ENCODE data around the gene UPK1A.

Gene UPK1A

DNA sequence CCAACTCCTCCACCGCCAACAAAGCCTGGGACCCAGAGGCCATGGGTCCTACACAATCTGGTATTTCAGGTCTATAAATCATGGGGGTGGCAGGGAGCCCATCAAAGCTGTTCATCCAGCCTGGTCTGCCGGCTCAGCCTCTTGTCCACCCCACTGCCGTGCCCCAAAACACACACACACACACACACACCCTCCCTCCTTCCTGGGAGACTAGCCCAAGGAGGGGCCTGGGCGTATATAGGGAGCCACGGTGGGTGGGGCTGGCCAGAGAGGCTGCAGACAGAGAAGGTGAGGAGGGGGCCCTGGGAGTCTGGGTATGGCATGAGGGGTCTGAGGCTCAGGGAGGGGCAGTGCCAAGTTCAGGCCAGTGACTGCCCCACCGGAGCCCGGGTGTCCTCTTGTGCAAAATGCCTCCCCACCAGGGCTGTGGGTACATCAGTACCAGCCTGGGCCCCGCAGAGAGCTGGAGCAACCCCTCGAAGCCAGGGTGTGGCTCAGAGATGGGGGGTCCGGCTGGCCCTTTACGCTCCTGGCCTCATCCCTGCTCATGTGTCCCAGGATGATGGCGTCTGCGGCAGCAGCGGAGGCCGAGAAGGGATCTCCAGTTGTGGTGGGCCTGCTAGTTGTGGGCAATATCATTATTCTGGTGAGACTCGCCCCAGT is at the start of gene UPK1A:
UPK1A (plus strand) TSS at position 267 of the 663 bp plus-strand sequence; CDS start at position 563, 296 bp downstream.
- Histone ChIP-seq H3K4me1 (ENCODE audit: control insufficient read depth in 1 of 2, insufficient read depth in 2 of 2, low read length in 2 of 2) (no peaks in the 10 kb centered on the region), H3K36me3 (ENCODE audit: control insufficient read depth in 1 of 2, insufficient read depth in 2 of 2, low read length in 2 of 2) (no peaks in the 10 kb centered on the region), H3K27me3 (ENCODE audit: low read depth, low read length) (no peaks in the 10 kb centered on the region), H3K27ac (ENCODE audit: low read length) (no peak within 1 kb of the TSS), H3K9me3 (ENCODE audit: control insufficient read depth in 1 of 2, low read length in 2 of 2) (no peaks in the 10 kb centered on the region), H3K4me3 (ENCODE audit: low read depth in 1 of 2, low read length in 2 of 2) (no peak within 1 kb of the TSS)

DNA sequence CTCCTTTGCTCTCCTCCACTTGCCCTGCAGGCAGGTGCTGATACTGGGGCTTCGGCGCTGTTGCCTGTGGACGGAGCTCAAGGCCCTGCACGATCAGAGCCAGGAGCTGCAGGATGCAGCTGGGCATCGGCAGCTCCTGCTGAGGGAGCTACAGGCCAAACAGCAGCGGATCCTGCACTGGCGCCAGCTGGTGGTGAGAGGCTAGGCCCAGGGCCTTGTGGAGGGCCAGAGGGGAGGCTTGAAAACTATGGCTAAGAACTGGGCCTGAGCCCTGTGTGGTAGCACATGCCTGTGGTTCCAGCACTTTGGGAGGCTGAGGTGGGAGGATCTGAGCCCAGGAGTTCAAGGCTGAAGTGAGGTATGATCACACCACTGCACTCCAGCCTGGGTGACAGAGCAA is 47.5 kb upstream of the UPK1A start:
- Histone ChIP-seq H3K27ac (ENCODE audit: low read length) (no peak overlapping the region), H3K36me3 (ENCODE audit: control insufficient read depth in 1 of 2, insufficient read depth in 2 of 2, low read length in 2 of 2) (peaks cover 4 to 38% of the 10 kb centered on the region in 2 donors), H3K9me3 (ENCODE audit: control insufficient read depth in 1 of 2, low read length in 2 of 2) (no peaks in the 10 kb centered on the region), H3K4me1 (ENCODE audit: control insufficient read depth in 1 of 2, insufficient read depth in 2 of 2, low read length in 2 of 2) (no peaks in the 10 kb centered on the region), H3K27me3 (ENCODE audit: low read depth, low read length) (no peaks in the 10 kb centered on the region), H3K4me3 (ENCODE audit: low read depth in 1 of 2, low read length in 2 of 2) (no peak overlapping the region)

DNA sequence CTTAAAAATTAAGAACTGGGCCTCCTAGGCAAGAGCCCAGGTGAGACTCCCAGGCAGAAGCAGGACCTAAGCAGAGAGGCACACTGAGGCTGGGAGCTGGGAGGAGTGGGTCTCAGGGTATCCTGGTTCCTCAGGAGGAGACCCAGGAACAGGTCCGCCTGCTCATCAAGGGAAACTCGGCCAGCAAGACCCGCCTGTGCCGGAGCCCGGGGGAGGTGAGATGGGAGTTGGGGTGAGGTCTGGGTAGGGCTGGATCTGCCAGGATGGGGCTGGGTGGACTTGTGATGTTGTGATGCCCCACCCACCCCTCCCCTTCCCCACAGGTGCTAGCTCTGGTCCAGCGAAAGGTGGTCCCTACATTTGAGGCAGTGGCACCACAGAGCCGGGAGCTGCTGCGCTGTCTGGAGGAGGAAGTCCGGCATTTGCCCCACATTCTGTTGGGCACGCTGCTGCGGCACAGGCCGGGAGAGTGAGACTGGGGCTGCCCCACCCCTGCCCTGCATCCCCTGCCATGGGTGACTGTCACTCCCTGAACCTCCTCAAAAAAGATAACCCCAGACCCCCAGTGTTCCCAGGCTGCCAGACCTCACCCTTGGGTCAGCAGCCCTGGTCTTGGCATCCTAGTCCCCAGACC is 46.9 kb upstream of the UPK1A start:
- Histone ChIP-seq H3K4me3 (ENCODE audit: low read depth in 1 of 2, low read length in 2 of 2) (no peak overlapping the region), H3K36me3 (ENCODE audit: control insufficient read depth in 1 of 2, insufficient read depth in 2 of 2, low read length in 2 of 2) (peaks cover 4 to 38% of the 10 kb centered on the region in 2 donors), H3K4me1 (ENCODE audit: control insufficient read depth in 1 of 2, insufficient read depth in 2 of 2, low read length in 2 of 2) (no peaks in the 10 kb centered on the region), H3K9me3 (ENCODE audit: control insufficient read depth in 1 of 2, low read length in 2 of 2) (no peaks in the 10 kb centered on the region), H3K27ac (ENCODE audit: low read length) (no peak overlapping the region), H3K27me3 (ENCODE audit: low read depth, low read length) (no peaks in the 10 kb centered on the region)

DNA sequence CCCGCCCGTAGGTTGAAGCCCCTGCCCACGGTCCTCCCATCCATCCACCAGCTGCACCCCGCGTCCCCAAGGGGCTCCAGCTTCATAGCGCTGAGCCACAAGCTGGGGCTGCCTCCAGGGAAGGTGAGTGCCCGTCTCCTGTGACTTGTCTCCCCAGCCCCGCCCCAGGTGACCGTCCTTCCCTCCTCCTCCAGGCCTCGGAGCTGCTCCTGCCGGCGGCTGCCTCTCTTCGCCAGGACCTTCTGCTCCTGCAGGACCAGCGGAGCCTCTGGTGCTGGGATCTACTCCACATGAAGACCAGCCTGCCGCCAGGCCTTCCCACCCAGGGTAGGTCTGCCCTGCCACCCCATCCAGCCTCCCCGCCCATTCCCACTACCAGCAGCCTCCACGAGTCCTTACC is 46.3 kb upstream of the UPK1A start:
- Histone ChIP-seq H3K4me1 (ENCODE audit: control insufficient read depth in 1 of 2, insufficient read depth in 2 of 2, low read length in 2 of 2) (no peaks in the 10 kb centered on the region), H3K4me3 (ENCODE audit: low read depth in 1 of 2, low read length in 2 of 2) (no peak overlapping the region), H3K27me3 (ENCODE audit: low read depth, low read length) (no peaks in the 10 kb centered on the region), H3K36me3 (ENCODE audit: control insufficient read depth in 1 of 2, insufficient read depth in 2 of 2, low read length in 2 of 2) (peaks cover 4 to 35% of the 10 kb centered on the region in 2 donors), H3K9me3 (ENCODE audit: control insufficient read depth in 1 of 2, low read length in 2 of 2) (no peaks in the 10 kb centered on the region), H3K27ac (ENCODE audit: low read length) (no peak overlapping the region)

DNA sequence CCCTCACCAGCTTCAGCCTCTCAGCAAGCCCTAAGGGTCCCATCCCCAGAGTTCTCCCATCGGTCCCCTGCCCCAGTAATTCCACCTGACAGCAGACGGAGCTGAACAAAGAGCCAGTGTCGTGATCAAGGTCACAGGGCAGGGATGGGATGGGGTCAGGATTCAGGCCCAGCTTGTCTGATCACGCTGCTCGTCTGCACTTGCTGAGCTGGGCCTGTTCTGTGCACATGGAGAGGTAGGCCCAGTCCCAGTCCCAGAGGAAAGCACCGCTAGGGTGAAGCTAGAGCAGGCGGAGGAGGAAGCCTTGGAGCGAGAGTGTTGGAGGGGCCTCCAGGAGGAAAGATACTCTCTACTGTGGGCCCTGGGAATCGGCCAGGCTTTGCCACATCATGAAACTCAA is 44.6 kb upstream of the UPK1A start:
- Histone ChIP-seq H3K9me3 (ENCODE audit: control insufficient read depth in 1 of 2, low read length in 2 of 2) (no peaks in the 10 kb centered on the region), H3K4me1 (ENCODE audit: control insufficient read depth in 1 of 2, insufficient read depth in 2 of 2, low read length in 2 of 2) (no peaks in the 10 kb centered on the region), H3K27ac (ENCODE audit: low read length) (no peak overlapping the region), H3K36me3 (ENCODE audit: control insufficient read depth in 1 of 2, insufficient read depth in 2 of 2, low read length in 2 of 2) (peaks cover 4 to 28% of the 10 kb centered on the region in 2 donors), H3K27me3 (ENCODE audit: low read depth, low read length) (no peaks in the 10 kb centered on the region), H3K4me3 (ENCODE audit: low read depth in 1 of 2, low read length in 2 of 2) (no peak overlapping the region)

DNA sequence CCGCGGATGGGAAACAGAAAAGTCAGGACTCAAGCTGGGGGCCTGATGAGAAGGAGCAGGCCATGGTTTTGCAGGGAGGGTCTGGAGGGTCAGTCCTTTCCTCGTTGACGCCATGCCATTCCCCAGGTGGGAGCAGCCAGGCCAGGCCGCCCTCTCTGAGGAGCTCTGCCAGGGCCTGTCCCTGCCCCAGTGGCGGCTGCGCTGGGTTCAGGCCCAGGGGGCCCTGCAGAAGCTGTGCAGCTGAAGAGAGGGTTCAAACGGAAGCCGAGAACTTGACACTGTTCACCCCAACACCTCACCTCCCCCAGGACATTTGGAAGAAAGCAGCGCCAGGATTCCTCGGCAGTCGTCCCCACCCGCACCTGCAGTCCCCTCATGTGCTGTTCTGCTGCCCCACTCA is 43.6 kb upstream of the UPK1A start:
- no peaks in the 10 kb centered on the region for H3K9me3 ChIP-seq (ENCODE audit: control insufficient read depth in 1 of 2, low read length in 2 of 2)
- H3K27ac ChIP-seq (ENCODE audit: low read length): no peak overlapping the region
- H3K36me3 ChIP-seq (ENCODE audit: control insufficient read depth in 1 of 2, insufficient read depth in 2 of 2, low read length in 2 of 2): peaks cover 0 to 18% of the 10 kb centered on the region in 2 donors
- no peaks in the 10 kb centered on the region for H3K4me1 ChIP-seq (ENCODE audit: control insufficient read depth in 1 of 2, insufficient read depth in 2 of 2, low read length in 2 of 2)
- no peak overlapping the region for H3K4me3 ChIP-seq (ENCODE audit: low read depth in 1 of 2, low read length in 2 of 2)
- no peaks in the 10 kb centered on the region for H3K27me3 ChIP-seq (ENCODE audit: low read depth, low read length)

DNA sequence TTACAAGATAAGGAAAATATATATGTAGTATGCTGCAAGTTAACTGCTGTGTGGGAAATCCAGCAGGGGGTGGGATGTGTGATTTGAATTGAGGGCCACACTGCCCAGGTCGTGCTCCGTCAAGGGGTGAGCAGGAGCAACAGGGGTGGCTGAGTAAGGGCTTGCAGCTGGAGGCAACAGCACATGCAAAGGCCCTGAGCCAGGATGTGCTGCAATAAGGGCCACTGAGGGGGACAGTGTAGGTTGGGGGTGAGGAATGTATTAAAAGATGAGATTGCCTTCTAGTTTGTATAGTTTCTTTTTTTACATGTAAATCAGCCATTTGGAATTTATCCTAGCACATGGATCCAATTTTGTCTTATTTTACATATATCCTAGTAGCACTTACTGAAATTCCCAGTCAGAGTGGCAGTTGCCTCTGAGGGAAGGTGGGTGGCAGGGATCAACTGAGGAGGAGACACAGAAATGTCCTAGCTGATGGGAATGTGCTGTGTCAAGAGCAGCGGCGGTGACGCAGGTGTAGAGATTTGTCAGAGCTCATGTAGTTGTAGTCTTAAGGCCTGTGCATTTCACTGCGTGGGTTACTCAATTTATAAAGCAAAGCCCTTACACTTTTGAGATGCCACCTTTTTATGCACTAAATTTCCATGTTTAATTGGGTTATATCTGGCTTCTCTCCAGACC is 42.8 kb upstream of the UPK1A start:
- Histone ChIP-seq H3K4me3 (ENCODE audit: low read depth in 1 of 2, low read length in 2 of 2) (no peak overlapping the region), H3K36me3 (ENCODE audit: control insufficient read depth in 1 of 2, insufficient read depth in 2 of 2, low read length in 2 of 2) (peaks cover 0 to 15% of the 10 kb centered on the region in 2 donors), H3K9me3 (ENCODE audit: control insufficient read depth in 1 of 2, low read length in 2 of 2) (no peaks in the 10 kb centered on the region)

DNA sequence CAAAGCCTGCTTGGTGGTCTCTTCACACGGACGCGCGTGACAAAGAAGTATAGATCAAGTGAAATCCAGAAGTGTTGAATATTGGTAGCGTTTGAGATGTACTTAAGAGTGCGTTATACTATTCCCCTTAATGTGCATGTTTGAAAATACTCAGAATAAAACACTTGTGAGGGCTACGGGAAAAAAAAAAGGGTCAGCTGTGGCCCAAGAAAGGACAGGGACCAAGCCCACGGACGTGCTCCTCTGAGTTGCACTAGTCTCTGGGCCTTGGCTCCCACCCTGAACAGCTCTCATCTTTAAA is 38.1 kb upstream of the UPK1A start:
- Histone ChIP-seq H3K9me3 (ENCODE audit: control insufficient read depth in 1 of 2, low read length in 2 of 2) (no peaks in the 10 kb centered on the region), H3K27me3 (ENCODE audit: low read depth, low read length) (no peaks in the 10 kb centered on the region), H3K27ac (ENCODE audit: low read length) (peak overlapping the region; percentile 82), H3K4me3 (ENCODE audit: low read depth in 1 of 2, low read length in 2 of 2) (peak overlapping the region; percentile 92 to 99), H3K36me3 (ENCODE audit: control insufficient read depth in 1 of 2, insufficient read depth in 2 of 2, low read length in 2 of 2) (peaks cover 23 to 28% of the 10 kb centered on the region in 2 donors), H3K4me1 (ENCODE audit: control insufficient read depth in 1 of 2, insufficient read depth in 2 of 2, low read length in 2 of 2) (peaks cover 6 to 18% of the 10 kb centered on the region in 2 donors)

More for the DNA sequence above, 42.8 kb upstream of the UPK1A start:
- H3K27ac ChIP-seq (ENCODE audit: low read length): no peak overlapping the region
- no peaks in the 10 kb centered on the region for H3K4me1 ChIP-seq (ENCODE audit: control insufficient read depth in 1 of 2, insufficient read depth in 2 of 2, low read length in 2 of 2)
- no peaks in the 10 kb centered on the region for H3K27me3 ChIP-seq (ENCODE audit: low read depth, low read length)

DNA sequence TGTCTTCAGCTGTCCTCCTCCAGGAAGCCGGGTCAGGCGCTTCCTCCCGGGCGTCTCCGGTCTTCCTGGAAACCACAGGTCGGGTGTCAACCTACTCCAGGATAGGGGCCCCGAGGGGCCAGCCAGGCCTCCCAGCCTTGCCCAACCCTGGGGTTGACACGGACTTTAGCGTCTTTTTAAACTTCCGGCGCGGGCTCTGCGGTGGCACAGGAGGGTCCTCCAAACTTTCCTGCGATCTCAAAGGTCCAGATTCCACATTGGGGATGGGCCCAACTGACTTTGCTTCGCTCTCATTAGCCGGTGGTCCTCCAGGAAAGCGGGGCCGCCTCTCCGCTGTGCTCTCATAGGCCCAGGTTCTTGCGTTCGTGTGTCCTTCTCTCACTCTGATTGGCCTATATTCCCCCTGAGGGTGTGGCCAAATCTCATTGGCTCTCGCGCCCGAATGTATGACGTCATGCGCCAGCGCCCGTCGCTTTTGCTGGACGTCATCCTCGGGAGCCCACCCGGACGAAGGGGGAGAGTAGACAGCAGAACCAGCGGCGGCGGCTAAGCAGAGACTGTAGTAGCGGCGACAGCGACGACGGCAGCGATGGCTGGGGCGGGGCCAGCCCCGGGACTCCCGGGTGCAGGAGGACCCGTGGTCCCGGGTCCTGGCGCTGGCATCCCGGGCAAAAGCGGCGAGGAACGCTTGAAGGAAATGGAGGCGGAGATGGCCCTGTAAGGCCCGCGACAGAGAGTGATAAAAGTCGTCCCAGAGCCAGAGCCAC is 37.6 kb upstream of the UPK1A start, which contains the start of gene RBM42:
RBM42 (plus strand) TSS at position 472 of the 767 bp plus-strand sequence; CDS start at position 590, 118 bp downstream.
- no peaks in the 10 kb centered on the region for H3K9me3 ChIP-seq (ENCODE audit: control insufficient read depth in 1 of 2, low read length in 2 of 2)
- H3K4me1 ChIP-seq (ENCODE audit: control insufficient read depth in 1 of 2, insufficient read depth in 2 of 2, low read length in 2 of 2): peaks cover 6 to 18% of the 10 kb centered on the region in 2 donors
- peaks cover 23 to 33% of the 10 kb centered on the region in 2 donors for H3K36me3 ChIP-seq (ENCODE audit: control insufficient read depth in 1 of 2, insufficient read depth in 2 of 2, low read length in 2 of 2)
- peak within 1 kb of the TSS; percentile 82 for H3K27ac ChIP-seq (ENCODE audit: low read length)
- H3K4me3 ChIP-seq (ENCODE audit: low read depth in 1 of 2, low read length in 2 of 2): peak within 1 kb of the TSS; percentile 92 to 99
- H3K27me3 ChIP-seq (ENCODE audit: low read depth, low read length): no peaks in the 10 kb centered on the region

DNA sequence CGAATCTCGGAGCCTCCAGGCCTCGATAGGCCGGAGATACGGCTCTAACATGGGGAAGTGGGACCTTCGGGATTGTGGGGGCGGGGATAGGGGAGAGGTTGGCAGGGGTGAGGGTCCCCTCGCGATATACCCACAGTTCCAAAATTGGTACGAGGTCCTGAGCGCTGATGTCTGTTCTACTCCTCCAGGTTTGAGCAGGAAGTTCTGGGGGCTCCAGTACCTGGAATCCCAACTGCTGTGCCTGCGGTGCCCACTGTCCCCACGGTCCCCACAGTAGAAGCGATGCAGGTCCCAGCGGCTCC is 37.0 kb upstream of the UPK1A start:
- H3K4me3 ChIP-seq (ENCODE audit: low read depth in 1 of 2, low read length in 2 of 2): peak overlapping the region; percentile 92 to 99
- peak overlapping the region; percentile 82 for H3K27ac ChIP-seq (ENCODE audit: low read length)

More for the DNA sequence above, 37.0 kb upstream of the UPK1A start:
- Histone ChIP-seq H3K9me3 (ENCODE audit: control insufficient read depth in 1 of 2, low read length in 2 of 2) (no peaks in the 10 kb centered on the region), H3K27me3 (ENCODE audit: low read depth, low read length) (no peaks in the 10 kb centered on the region), H3K36me3 (ENCODE audit: control insufficient read depth in 1 of 2, insufficient read depth in 2 of 2, low read length in 2 of 2) (peaks cover 23 to 39% of the 10 kb centered on the region in 2 donors), H3K4me1 (ENCODE audit: control insufficient read depth in 1 of 2, insufficient read depth in 2 of 2, low read length in 2 of 2) (peaks cover 6 to 18% of the 10 kb centered on the region in 2 donors)

All from muscle layer of duodenum (tissue), 2 donors.